K562 (cell line): ENCODE data around the gene ZNF124. TPM values are rescaled to one million over a fixed set of nuclear protein-coding genes. Genes with fewer than 3 reads are reported as not detected.
"Not testable (repeated sequence)": the region's sequence is repeated elsewhere in the genome, so short reads cannot be mapped to it uniquely, and the experiment has no call there.

Experiments used
- ATAC-seq: fragments of 200-7000 bp; cut with Tn5 transposase; 3 replicates; pipeline ENCODE4 v1.9.1; 2020; ENCODE audit warnings: moderate library complexity
- BruUV-seq: library from RNA; stranded (reverse); fragments of 400-500 nt; replicated peaks from 2 replicates; lab custom pipeline; 2021; lab: Mats Ljungman, UMichigan
- CTCF ChIA-PET: fragments of 300-600 bp; formaldehyde crosslinking; extraction: SDS; loops from one replicate; lab custom pipeline; 2021; ENCODE audit warnings: low intra/inter-chr PET ratio; lab: Yijun Ruan, JAX
- POLR2A ChIA-PET: fragments of 300-600, 350-650 bp; sonication (Branson Sonifier 250); formaldehyde crosslinking; extraction: SDS; loops from one replicate; lab custom pipeline; 2021; ENCODE audit warnings: antibody characterized with exemption, inconsistent platforms; lab: Yijun Ruan, JAX
- DNase-seq, 4 experiments: peaks; one replicate each; pipeline versions ENCODE4 v3.0.0 to v3.0.0-alpha.2; 2011 to 2018; ENCODE audit warnings: low spot score in 3 of 4, mixed read lengths in 3 of 4; ENCODE audit errors: extremely low read depth in 1 of 4
- FAIRE-seq: peaks from 2 replicates; lab custom pipeline; 2011; peaks lifted over from hg19 to GRCh38; lab: Jason Lieb, UNC
- H2AFZ ChIP-seq: 2 replicates; pipeline ENCODE4 v1.6.0; 2011; ENCODE audit warnings: low read depth, low read length, control low read depth, inconsistent platforms
- H3K27ac ChIP-seq: fragments of 200-600 bp; 3 replicates; pipeline ENCODE4 v1.8.0; 2011; ENCODE audit warnings: low read depth, mild to moderate bottlenecking, control low read depth, inconsistent platforms, low read length, moderate library complexity, mixed read lengths; ENCODE audit errors: extremely low read depth
- H3K27me3 ChIP-seq, 2 experiments: fragments of 300-600 bp in 1 of 2; 2 replicates in 1 of 2; 3 replicates in 1 of 2; pipeline versions ENCODE4 v1.6.0 to v1.8.0; 2011; ENCODE audit warnings: inconsistent platforms in 2 of 2, low read length in 2 of 2, mild to moderate bottlenecking in 1 of 2, mixed read lengths in 1 of 2, moderate library complexity in 1 of 2; ENCODE audit not compliant: control insufficient read depth in 2 of 2, insufficient read depth in 2 of 2
- H3K36me3 ChIP-seq: fragments of 300-600 bp; 3 replicates; pipeline ENCODE4 v1.8.0; 2011; ENCODE audit warnings: mild to moderate bottlenecking, low read length, inconsistent platforms; ENCODE audit not compliant: control insufficient read depth, insufficient read depth
- H3K4me1 ChIP-seq, 2 experiments: fragments of 200-600 bp in 1 of 2; replicated peaks in 1 of 2; 2 replicates in 1 of 2; 3 replicates in 1 of 2; pipeline versions ENCODE4 v1.5.1 to v1.8.0; 2011; ENCODE audit warnings: inconsistent platforms in 2 of 2, low read length in 2 of 2, mild to moderate bottlenecking in 1 of 2, mixed read lengths in 1 of 2, moderate library complexity in 1 of 2; ENCODE audit not compliant: control insufficient read depth in 2 of 2, insufficient read depth in 2 of 2
- H3K4me2 ChIP-seq: 2 replicates; pipeline ENCODE4 v1.6.1; 2011; ENCODE audit warnings: low read length, control low read depth, inconsistent platforms, mixed read lengths; ENCODE audit not compliant: insufficient read depth
- H3K4me3 ChIP-seq: fragments of 200-600 bp; sonication (generic), shearing (Covaris generic); 2 replicates; pipeline ENCODE4 v1.5.1; 2016; ENCODE audit warnings: control low read depth, inconsistent platforms
- H3K79me2 ChIP-seq: fragments of 200-600 bp; 3 replicates; pipeline ENCODE4 v1.8.0; 2011; ENCODE audit warnings: low read length, inconsistent platforms; ENCODE audit not compliant: control insufficient read depth, insufficient read depth
- H3K9ac ChIP-seq, 2 experiments: 2 replicates each; pipeline versions ENCODE4 v1.6.0 to v1.6.1; 2011; ENCODE audit warnings: low read depth in 2 of 2, low read length in 2 of 2, control low read depth in 1 of 2, inconsistent platforms in 1 of 2, mild to moderate bottlenecking in 1 of 2, mixed read lengths in 1 of 2; ENCODE audit not compliant: insufficient read depth in 1 of 2
- H3K9me1 ChIP-seq: one replicate; pipeline ENCODE4 v1.6.0; 2011; ENCODE audit warnings: inconsistent platforms, mild to moderate bottlenecking, low read length, moderate library complexity; ENCODE audit not compliant: control insufficient read depth, insufficient read depth
- H3K9me3 ChIP-seq: replicated peaks from 2 replicates; pipeline ENCODE4 v1.5.1; 2011; ENCODE audit warnings: low read depth, low read length, inconsistent platforms; ENCODE audit not compliant: control insufficient read depth, insufficient read depth
- H4K20me1 ChIP-seq: replicated peaks from 2 replicates; pipeline ENCODE4 v1.6.1; 2011; ENCODE audit warnings: low read length, inconsistent platforms, mixed read lengths; ENCODE audit not compliant: control insufficient read depth, insufficient read depth
- CTCF ChIP-seq, 3 experiments: IDR thresholded peaks in 2 of 3; conservative IDR thresholded peaks in 1 of 3; 2 replicates each; pipeline ENCODE4 v1.5.1; 2011 to 2012; ENCODE audit warnings: low read length in 3 of 3, mild to moderate bottlenecking in 3 of 3, control low read depth in 2 of 3, improper control_type of control experiment in 1 of 3, inconsistent platforms in 1 of 3, low read depth in 1 of 3, mixed read lengths in 1 of 3, moderate library complexity in 1 of 3; ENCODE audit not compliant: insufficient read depth in 2 of 3
- FIP1L1 ChIP-seq: fragments of 200-400 bp; formaldehyde crosslinking; IDR thresholded peaks from 2 replicates; pipeline ENCODE4 v1.6.1; 2018; ENCODE audit warnings: mild to moderate bottlenecking, low read depth, low read length; ENCODE audit not compliant: poor library complexity, severe bottlenecking
- RAD21 ChIP-seq, 2 experiments: fragments of 250-450 bp in 1 of 2; fragments of 450-650 bp in 1 of 2; sonication (Bioruptor Pico) in 1 of 2; formaldehyde crosslinking in 1 of 2; IDR thresholded peaks in 1 of 2; conservative IDR thresholded peaks in 1 of 2; 2 replicates each; pipeline versions ENCODE4 v1.4.0 to v1.8.0; 2020 to 2022; ENCODE audit warnings: mild to moderate bottlenecking in 2 of 2, moderate library complexity in 1 of 2
- ZBTB33 ChIP-seq: sonication (generic); formaldehyde crosslinking; IDR thresholded peaks from 2 replicates; pipeline ENCODE4 v1.8.1; 2023; ENCODE audit warnings: mild to moderate bottlenecking, missing genetic modification reagents
- ZNF121 ChIP-seq: sonication (generic); formaldehyde crosslinking; conservative IDR thresholded peaks from 2 replicates; pipeline ENCODE4 v1.8.0; 2022; ENCODE audit warnings: missing genetic modification reagents
- WGBS: fragments of 100-300 bp; shearing (Covaris generic); methylation state at CpG from one replicate; pipeline ENCODE4 v1.1.6; 2016; ENCODE audit warnings: low coverage, mixed read lengths; ENCODE audit not compliant: insufficient coverage; ENCODE audit errors: missing lambda C conversion rate; 5-methylcytosine and 5-hydroxymethylcytosine counted together
- in situ Hi-C: fragments of 300-500 bp; cut with MboI; formaldehyde crosslinking; loops from 4 replicates; pipeline ENCODE4 v1.15.0; 2018; ENCODE audit warnings: inconsistent platforms, mixed read lengths
- intact Hi-C: fragments of 100-400 bp; cut with micrococcal nuclease; formaldehyde crosslinking; loops from 2 replicates; pipeline ENCODE4 v1.14.2; 2022
- polyA plus RNA-seq, 8 experiments: library from polyadenylated mRNA; depleted of rRNA in 4 of 8; stranded (reverse) in 5 of 8; unstranded in 3 of 8; fragments of >200 nt; fragmentation: Nextera tagmentation in 2 of 8; fragmentation: Illumina TruSeq in 1 of 8; extraction: Ambion mirVana in 2 of 8; extraction: Trizol in 1 of 8; gene quantifications; 2 replicates each; pipeline versions ENCODE4 v1.2.1 to v1.2.3, GENCODE V29; 2011 to 2014; ENCODE audit warnings: inconsistent platforms in 1 of 8, missing spikeins in 1 of 8
- total RNA-seq, 7 experiments: library from RNA; depleted of rRNA in 6 of 7; stranded (reverse); fragments of >200 nt in 6 of 7; fragmentation: Illumina TruSeq in 2 of 7; extraction: Trizol in 2 of 7; gene quantifications; 2 replicates each; pipeline versions ENCODE4 v1.2.1 to v1.2.3, GENCODE V29; 2011 to 2021; ENCODE audit warnings: low replicate concordance in 1 of 7

The ZNF124 gene
- total and polyA plus RNA-seq, 9 of the 15 experiments (the other 6 are each of a cell fraction or from before 2014, with no cell fraction given), result 7.6 to 71.5 (median 20.2) TPM

DNA sequence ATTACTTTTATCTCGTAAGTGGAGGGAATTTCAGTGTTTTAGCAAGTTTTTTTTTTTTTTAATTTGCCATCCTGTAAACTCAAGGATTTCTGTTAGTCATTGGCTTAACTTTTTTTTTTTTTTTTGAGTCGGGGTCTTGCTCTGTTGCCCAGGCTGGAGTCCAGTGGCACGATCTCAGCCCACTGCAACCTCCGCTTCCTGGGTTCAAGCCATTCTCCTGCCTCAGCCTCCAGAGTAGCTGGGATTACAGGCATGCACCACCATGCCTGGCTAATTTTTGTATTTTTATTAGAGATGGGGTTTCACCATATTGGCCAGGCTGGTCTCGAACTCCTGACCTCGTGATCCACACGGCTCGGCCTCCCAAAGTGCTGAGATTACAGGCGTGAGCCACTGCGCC lies 24.7 kb downstream of the ZNF124 start:
- H3K4me2 ChIP-seq, H2AFZ ChIP-seq, intact Hi-C loops, H4K20me1 ChIP-seq, in situ Hi-C loops, BruUV-seq: not testable (repeated sequence)
- POLR2A ChIA-PET, result interaction anchor here (0.6 kb wide), 1 partner anchor 53 kb away, joined by 3 read pairs; no protein-coding TSS in a partner anchor
- H3K9me3 ChIP-seq, result peaks cover 15% of the 10 kb centered on the region
- peaks cover 24% of the 10 kb centered on the region; the same call in 1 of the 3 replicates for H3K36me3 ChIP-seq
- peak; percentile 65 for TF ChIP-seq ZNF121
- TF ChIP-seq, all 486 proteins: peak for 1; not testable (repeated sequence) for 485
- not testable (repeated sequence) for ATAC-seq, H3K79me2 ChIP-seq, H3K4me1 ChIP-seq, H3K9me1 ChIP-seq, H3K9ac ChIP-seq, H3K27ac ChIP-seq, DNase-seq, H3K27me3 ChIP-seq, H3K4me3 ChIP-seq, FAIRE-seq
- 95% methylated on average over 10 of the region's 10 CpGs for WGBS
- CTCF ChIA-PET, result interaction anchor here (0.7 kb wide), 1 partner anchor 125 kb away, joined by 5 read pairs; no protein-coding TSS in a partner anchor

GRCh38 chr1:247146671-247147070 lies 25.1 kb downstream of the ZNF124 start:
- no peak overlapping the region for H2AFZ ChIP-seq
- DNase-seq (peak; percentile 28 to 61 (median 45)), FAIRE-seq (no peak), ATAC-seq (peak; percentile 59; the same call in 2 of the 3 replicates)
- H3K9ac ChIP-seq, result no peak overlapping the region
- POLR2A ChIA-PET, result interaction anchor here (0.6 to 0.9 kb wide), 3 partner anchors 9 to 237 kb away, joined by 3 read pairs; no protein-coding TSS in a partner anchor
- 97% methylated on average over 3 of the region's 3 CpGs for WGBS
- no TSS peak for BruUV-seq
- H3K9me1 ChIP-seq, result no peaks in the 10 kb centered on the region
- no peaks in the 10 kb centered on the region for H4K20me1 ChIP-seq
- no peak overlapping the region for H3K4me2 ChIP-seq
- in situ Hi-C loops (no loop called here), intact Hi-C loops (no loop called here)
- no peaks in the 10 kb centered on the region for H3K27me3 ChIP-seq
- H3K4me3 ChIP-seq, result no peak overlapping the region
- CTCF ChIA-PET, result interaction anchor here (0.7 kb wide), 1 partner anchor 125 kb away, joined by 5 read pairs; no protein-coding TSS in a partner anchor
- no peaks in the 10 kb centered on the region for H3K4me1 ChIP-seq
- no peak overlapping the region for H3K27ac ChIP-seq
- H3K36me3 ChIP-seq, result peaks cover 24% of the 10 kb centered on the region; the same call in 1 of the 3 replicates
- H3K79me2 ChIP-seq, result no peaks in the 10 kb centered on the region; the same call in 2 of the 3 replicates
- TF ChIP-seq CTCF (IDR thresholded peaks at IDR 0.05 in 2 of 3, conservative IDR thresholded peaks at IDR 0.05 in 1 of 3; ENCODE audit: insufficient read depth in 2 of 3, low read depth in 1 of 3, low read length in 3 of 3) (peak; percentile 24 to 39 (median 30); a peak in 5 of 6 replicates), ZBTB33 (CRISPR knock-in tag) (peak; percentile 41; the same call in 1 of the 2 replicates), FIP1L1 (no peak), RAD21 (CRISPR knock-in tag; conservative IDR thresholded peaks at IDR 0.05 in 1 of 2, IDR thresholded peaks at IDR 0.05 in 1 of 2) (peak in 1 of 2 experiments; percentile 26; a peak in 1 of 4 replicates)
- TF ChIP-seq, all 486 proteins: peak for 3
- H3K9me3 ChIP-seq, result peaks cover 15% of the 10 kb centered on the region
